IPS-15b (cell line): Measurements from ENCODE around the gene RLIM.
"Not testable (repeated sequence)": the region's sequence is repeated elsewhere in the genome, so short reads cannot be mapped to it uniquely, and the experiment has no call there.

Source experiments
- H3K27me3 ChIP-seq: one replicate; pipeline ENCODE4 v1.6.1; 2013; ENCODE audit warnings: low read length; ENCODE audit not compliant: control insufficient read depth, insufficient read depth
- H3K36me3 ChIP-seq: one replicate; pipeline ENCODE4 v1.6.1; 2013; ENCODE audit warnings: low read length; ENCODE audit not compliant: control insufficient read depth, insufficient read depth
- H3K4me1 ChIP-seq: one replicate; pipeline ENCODE4 v1.6.1; 2013; ENCODE audit warnings: mild to moderate bottlenecking, low read length; ENCODE audit not compliant: control insufficient read depth, insufficient read depth
- H3K4me3 ChIP-seq: one replicate; pipeline ENCODE4 v1.5.1; 2013; ENCODE audit warnings: low read depth, low read length
- H3K9ac ChIP-seq: one replicate; pipeline ENCODE4 v1.6.1; 2013; ENCODE audit warnings: low read depth, mild to moderate bottlenecking, low read length
- H3K9me3 ChIP-seq: one replicate; pipeline ENCODE4 v1.6.1; 2013; ENCODE audit warnings: mild to moderate bottlenecking, low read length; ENCODE audit not compliant: control insufficient read depth, insufficient read depth

Gene RLIM

GRCh38 chrX:74614093-74614909 lies at the start of gene RLIM:
RLIM (minus strand) TSS chrX:74614624; CDS start chrX:74595977, 18,647 bp downstream.
- H3K27me3 ChIP-seq = no peaks in the 10 kb centered on the region
- peak within 1 kb of the TSS; percentile 94 for H3K9ac ChIP-seq
- no peaks in the 10 kb centered on the region for H3K4me1 ChIP-seq
- peak within 1 kb of the TSS; percentile 83 for H3K4me3 ChIP-seq
- H3K36me3 ChIP-seq = peaks cover 3% of the 10 kb centered on the region
- H3K9me3 ChIP-seq = no peaks in the 10 kb centered on the region

- Histone ChIP-seq H3K4me3 (no peak overlapping the region), H3K9ac (no peak overlapping the region), H3K36me3 (no peaks in the 10 kb centered on the region), H3K27me3 (no peaks in the 10 kb centered on the region), H3K4me1 (no peaks in the 10 kb centered on the region), H3K9me3 (peaks cover 4% of the 10 kb centered on the region)
Observed at GRCh38 chrX:74656079-74656745, 41.8 kb upstream of the RLIM start.

- H3K9me3 ChIP-seq, H3K27me3 ChIP-seq, H3K4me3 ChIP-seq, H3K4me1 ChIP-seq, H3K36me3 ChIP-seq, H3K9ac ChIP-seq: not testable (repeated sequence)
Observed at GRCh38 chrX:74654953-74655352, 40.5 kb upstream of the RLIM start.

GRCh38 chrX:74636749-74637314 lies 22.4 kb upstream of the RLIM start:
- Histone ChIP-seq H3K9me3 (peaks cover 3% of the 10 kb centered on the region), H3K4me1 (no peaks in the 10 kb centered on the region), H3K36me3 (no peaks in the 10 kb centered on the region), H3K9ac (no peak overlapping the region), H3K27me3 (no peaks in the 10 kb centered on the region), H3K4me3 (no peak overlapping the region)

- Histone ChIP-seq H3K9me3 (no peaks in the 10 kb centered on the region), H3K4me1 (no peaks in the 10 kb centered on the region), H3K27me3 (no peaks in the 10 kb centered on the region), H3K9ac (peak overlapping the region; percentile 94), H3K4me3 (peak overlapping the region; percentile 83), H3K36me3 (peaks cover 3% of the 10 kb centered on the region)
Observed at GRCh38 chrX:74613370-74614092, 893 bp downstream of the RLIM start.

GRCh38 chrX:74606799-74607198 lies 7.6 kb downstream of the RLIM start:
- Histone ChIP-seq H3K9me3 (no peaks in the 10 kb centered on the region), H3K27me3 (no peaks in the 10 kb centered on the region), H3K9ac (no peak overlapping the region), H3K4me1 (no peaks in the 10 kb centered on the region), H3K4me3 (no peak overlapping the region), H3K36me3 (no peaks in the 10 kb centered on the region)

- no peaks in the 10 kb centered on the region for H3K4me1 ChIP-seq
- H3K27me3 ChIP-seq = no peaks in the 10 kb centered on the region
- no peaks in the 10 kb centered on the region for H3K36me3 ChIP-seq
- H3K9me3 ChIP-seq = no peaks in the 10 kb centered on the region
- no peak overlapping the region for H3K4me3 ChIP-seq
- H3K9ac ChIP-seq = no peak overlapping the region
Observed at GRCh38 chrX:74606342-74606741, 8.1 kb downstream of the RLIM start.

GRCh38 chrX:74603040-74603439 lies 11.4 kb downstream of the RLIM start:
- no peak overlapping the region for H3K9ac ChIP-seq
- H3K4me1 ChIP-seq = no peaks in the 10 kb centered on the region
- H3K4me3 ChIP-seq = no peak overlapping the region
- no peaks in the 10 kb centered on the region for H3K9me3 ChIP-seq
- H3K36me3 ChIP-seq = no peaks in the 10 kb centered on the region
- H3K27me3 ChIP-seq = no peaks in the 10 kb centered on the region

- Histone ChIP-seq H3K27me3 (no peaks in the 10 kb centered on the region), H3K4me3 (no peak overlapping the region), H3K9ac (no peak overlapping the region), H3K4me1 (no peaks in the 10 kb centered on the region), H3K36me3 (no peaks in the 10 kb centered on the region), H3K9me3 (no peaks in the 10 kb centered on the region)
Observed at GRCh38 chrX:74602142-74602541, 12.3 kb downstream of the RLIM start.

- Histone ChIP-seq H3K9ac (no peak overlapping the region), H3K4me1 (no peaks in the 10 kb centered on the region), H3K36me3 (no peaks in the 10 kb centered on the region)
Observed at GRCh38 chrX:74593593-74593992, 20.8 kb downstream of the RLIM start.

GRCh38 chrX:74585766-74586165 lies 28.7 kb downstream of the RLIM start:
- H3K9me3 ChIP-seq = no peaks in the 10 kb centered on the region
- no peak overlapping the region for H3K9ac ChIP-seq
- no peaks in the 10 kb centered on the region for H3K27me3 ChIP-seq
- no peaks in the 10 kb centered on the region for H3K4me1 ChIP-seq
- H3K4me3 ChIP-seq = no peak overlapping the region
- no peaks in the 10 kb centered on the region for H3K36me3 ChIP-seq

More at GRCh38 chrX:74593593-74593992, 20.8 kb downstream of the RLIM start:
- H3K4me3 ChIP-seq = no peak overlapping the region
- H3K27me3 ChIP-seq = no peaks in the 10 kb centered on the region
- no peaks in the 10 kb centered on the region for H3K9me3 ChIP-seq
